ENCODE results near the gene ELSPBP1. TPM values are rescaled to one million over a fixed set of nuclear protein-coding genes. Genes with fewer than 3 reads are reported as not detected.

ELSPBP1 gene
- total RNA-seq, 1 experiment from 2014 or later = not detected

DNA sequence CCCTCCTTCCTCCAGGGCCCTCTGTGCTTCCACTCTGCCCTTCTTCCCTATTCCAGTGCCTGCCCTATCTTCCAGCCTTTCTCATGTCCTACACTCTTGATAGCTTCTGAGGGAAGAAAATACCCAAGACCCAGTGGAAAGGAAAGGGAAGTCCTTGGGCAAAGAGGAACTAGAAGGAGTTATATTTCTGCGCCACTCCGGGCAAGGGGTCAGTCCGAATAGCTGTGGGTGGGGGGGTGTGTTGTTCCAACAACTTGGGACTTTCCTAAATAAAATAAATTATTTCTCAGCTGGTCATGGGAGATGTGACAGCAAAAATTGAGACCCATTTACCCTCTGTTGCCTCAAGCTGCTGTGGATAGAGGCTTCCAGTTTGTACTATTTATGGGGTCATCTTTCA is 26.3 kb downstream of the ELSPBP1 start:
- no TSS peak for BruUV-seq (replicated peaks)
- Mint-ChIP-seq H3K27me3 (ENCODE audit: unreplicated experiment) (peaks cover 94% of the 10 kb centered on the region), H3K36me3 (ENCODE audit: insufficient read depth, unreplicated experiment) (no peaks in the 10 kb centered on the region), H3K27ac (ENCODE audit: unreplicated experiment) (no peak overlapping the region), H3K4me1 (ENCODE audit: low read depth, unreplicated experiment) (no peaks in the 10 kb centered on the region), H3K9me3 (ENCODE audit: low read depth, unreplicated experiment) (no peaks in the 10 kb centered on the region), H3K4me3 (ENCODE audit: low read depth, unreplicated experiment) (no peak overlapping the region)
- CTCF ChIA-PET = no interaction called here
- no peak for DNase-seq
- TF ChIP-seq CTCF (IDR thresholded peaks at IDR 0.05; ENCODE audit: unreplicated experiment) = no peak
- intact Hi-C loops (cut with micrococcal nuclease; ENCODE audit: unreplicated experiment) = no loop called here

DNA sequence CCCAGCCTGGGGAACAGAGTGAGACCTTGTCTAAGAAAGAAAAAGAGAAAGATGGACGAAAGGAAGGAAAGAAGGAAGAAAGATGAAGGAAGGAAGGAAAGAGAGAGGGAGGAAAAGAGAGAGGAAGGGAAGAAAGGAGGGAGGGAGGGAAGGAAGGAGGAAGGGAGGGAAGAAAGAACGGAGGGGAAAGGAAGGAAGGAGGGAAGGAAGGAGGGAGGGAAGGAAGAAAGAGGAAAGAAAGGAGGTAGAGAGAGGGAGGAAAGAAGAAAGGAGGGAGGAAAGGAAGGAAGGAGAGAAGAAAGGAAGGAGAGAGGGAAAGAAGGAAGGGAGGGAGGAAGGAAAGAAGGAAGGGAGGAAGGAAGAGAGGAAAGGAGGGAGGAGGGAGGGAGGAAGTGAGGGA is 28.6 kb downstream of the ELSPBP1 start:
- BruUV-seq (replicated peaks) = no TSS peak
- H3K9me3 Mint-ChIP-seq (ENCODE audit: low read depth, unreplicated experiment) = no peaks in the 10 kb centered on the region
- peaks cover 94% of the 10 kb centered on the region for H3K27me3 Mint-ChIP-seq (ENCODE audit: unreplicated experiment)
- no peak for DNase-seq
- H3K36me3 Mint-ChIP-seq (ENCODE audit: insufficient read depth, unreplicated experiment) = no peaks in the 10 kb centered on the region
- no peak overlapping the region for H3K4me3 Mint-ChIP-seq (ENCODE audit: low read depth, unreplicated experiment)
- no peak for TF ChIP-seq CTCF (IDR thresholded peaks at IDR 0.05; ENCODE audit: unreplicated experiment)
- no peak overlapping the region for H3K27ac Mint-ChIP-seq (ENCODE audit: unreplicated experiment)
- no peaks in the 10 kb centered on the region for H3K4me1 Mint-ChIP-seq (ENCODE audit: low read depth, unreplicated experiment)
- intact Hi-C loops (cut with micrococcal nuclease; ENCODE audit: unreplicated experiment) = no loop called here
- CTCF ChIA-PET = interaction anchor here (0.7 kb wide), 1 partner anchor 1274 kb away, joined by 5 read pairs; no protein-coding TSS in a partner anchor

- no peaks in the 10 kb centered on the region for H3K9me3 Mint-ChIP-seq (ENCODE audit: low read depth, unreplicated experiment)
- intact Hi-C loops (cut with micrococcal nuclease; ENCODE audit: unreplicated experiment) = no loop called here
- DNase-seq = no peak
- H3K36me3 Mint-ChIP-seq (ENCODE audit: insufficient read depth, unreplicated experiment) = no peaks in the 10 kb centered on the region
- H3K4me1 Mint-ChIP-seq (ENCODE audit: low read depth, unreplicated experiment) = no peaks in the 10 kb centered on the region
- H3K27ac Mint-ChIP-seq (ENCODE audit: unreplicated experiment) = no peak overlapping the region
- CTCF ChIA-PET = interaction anchor here (0.7 kb wide), 1 partner anchor 10 kb away, joined by 3 read pairs; no protein-coding TSS in a partner anchor
- no TSS peak for BruUV-seq (replicated peaks)
- no peak overlapping the region for H3K4me3 Mint-ChIP-seq (ENCODE audit: low read depth, unreplicated experiment)
- peaks cover 95% of the 10 kb centered on the region for H3K27me3 Mint-ChIP-seq (ENCODE audit: unreplicated experiment)
- TF ChIP-seq CTCF (IDR thresholded peaks at IDR 0.05; ENCODE audit: unreplicated experiment) = no peak
These were observed 29.1 kb downstream of the ELSPBP1 start for GRCh38 chr19:48023518-48023917.

- no peak overlapping the region for H3K27ac Mint-ChIP-seq (ENCODE audit: unreplicated experiment)
- H3K36me3 Mint-ChIP-seq (ENCODE audit: insufficient read depth, unreplicated experiment) = no peaks in the 10 kb centered on the region
- no peak for TF ChIP-seq CTCF (IDR thresholded peaks at IDR 0.05; ENCODE audit: unreplicated experiment)
- intact Hi-C loops (cut with micrococcal nuclease; ENCODE audit: unreplicated experiment) = no loop called here
- CTCF ChIA-PET = interaction anchor here (1.2 kb wide), 1 partner anchor 178 kb away, joined by 3 read pairs; no protein-coding TSS in a partner anchor
- H3K4me1 Mint-ChIP-seq (ENCODE audit: low read depth, unreplicated experiment) = no peaks in the 10 kb centered on the region
- no peak overlapping the region for H3K4me3 Mint-ChIP-seq (ENCODE audit: low read depth, unreplicated experiment)
- DNase-seq = no peak
- peaks cover 93% of the 10 kb centered on the region for H3K27me3 Mint-ChIP-seq (ENCODE audit: unreplicated experiment)
- H3K9me3 Mint-ChIP-seq (ENCODE audit: low read depth, unreplicated experiment) = no peaks in the 10 kb centered on the region
- no TSS peak for BruUV-seq (replicated peaks)
These were observed 31.0 kb downstream of the ELSPBP1 start for GRCh38 chr19:48025480-48025879.

All from Calu3 (cell line).